Transverse colon (tissue), 4 donors: ENCODE results near the gene HPN. TPM values are rescaled to one million over a fixed set of nuclear protein-coding genes. Genes with fewer than 3 reads are reported as not detected.

Experiments
- DNase-seq: peaks from one replicate; pipeline ENCODE4 v3.0.0-alpha.2; 2019
- H3K27ac ChIP-seq, 4 donors: fragments of 200-600 bp; sonication (generic); 2 replicates each; pipeline ENCODE4 v1.5.1; 2016 to 2018; ENCODE audit warnings: inconsistent platforms in 4 of 4
- H3K27me3 ChIP-seq: fragments of 200-600 bp; sonication (generic); 2 replicates; pipeline ENCODE4 v1.5.1; 2017; ENCODE audit warnings: inconsistent platforms
- H3K36me3 ChIP-seq, 4 donors: fragments of 200-600 bp; sonication (generic); 2 replicates each; pipeline ENCODE4 v1.5.1; 2017 to 2019; ENCODE audit warnings: inconsistent platforms in 4 of 4
- H3K4me1 ChIP-seq, 4 donors: fragments of 200-600 bp; sonication (generic); 2 replicates each; pipeline ENCODE4 v1.5.1; 2017 to 2020; ENCODE audit warnings: inconsistent platforms in 4 of 4
- H3K4me3 ChIP-seq, 4 donors: fragments of 200-600 bp; sonication (generic); 1 replicate in 1 of 4; 2 replicates in 3 of 4; pipeline versions ENCODE4 v1.5.1 to v1.6.1; 2017 to 2019; ENCODE audit warnings: inconsistent platforms in 4 of 4
- H3K9me3 ChIP-seq, 2 donors: fragments of 200-600 bp; sonication (generic); 2 replicates each; pipeline ENCODE4 v1.5.1; 2017 to 2019; ENCODE audit warnings: inconsistent platforms in 2 of 2
- EP300 ChIP-seq: sonication (generic); formaldehyde crosslinking; IDR thresholded peaks from one replicate; pipeline ENCODE4 v1.6.1; 2017; ENCODE audit warnings: antibody characterized with exemption, low read depth
- POLR2A ChIP-seq: fragments of 450-650 bp; IDR thresholded peaks from one replicate; pipeline ENCODE4 v1.6.1; 2016; ENCODE audit warnings: antibody characterized with exemption, mild to moderate bottlenecking, moderate library complexity
- POLR2AphosphoS5 ChIP-seq, 3 donors: sonication (generic); formaldehyde crosslinking; IDR thresholded peaks; one replicate each; pipeline ENCODE4 v1.6.1; 2016; ENCODE audit warnings: antibody characterized with exemption in 3 of 3
- WGBS, 2 donors: methylation state at CpG; one replicate each; pipeline ENCODE4 v1.1.5; 2018; ENCODE audit warnings: low coverage in 1 of 2; 5-methylcytosine and 5-hydroxymethylcytosine counted together
- in situ Hi-C, 4 donors: fragments of 200-750 bp; cut with MboI; loops; one replicate each; pipeline versions ENCODE4 v1.15.0 to v1.15.1; 2017; ENCODE audit warnings: low sequenced_read_pairs in 3 of 4, low pct_ligation_motif_present in 1 of 4, low pct_unique_long_range_greater_than_20kb in 1 of 4
- intact Hi-C: fragments of 100-400 bp; cut with DNase I; formaldehyde crosslinking; loops from one replicate; pipeline ENCODE4 v1.15.1; 2023; ENCODE audit warnings: low total_unique reads
- total RNA-seq, 4 donors: library from RNA; depleted of rRNA; stranded (reverse); fragments of >200 nt; gene quantifications; one replicate each; pipeline ENCODE4 v1.1.0, GENCODE V29; 2016
- TF ChIP-seq, protein P1 (sequence below), 5 experiments: fragments of 200-600 bp in 3 of 5; fragments of 450-650 bp in 2 of 5; sonication (generic) in 3 of 5; IDR thresholded peaks; 1 replicate in 2 of 5; 2 replicates in 3 of 5; pipeline ENCODE4 v1.5.1; 2016 to 2017; ENCODE audit warnings: antibody characterized with exemption in 5 of 5, inconsistent platforms in 3 of 5, mild to moderate bottlenecking in 2 of 5, moderate library complexity in 1 of 5

HPN gene
- total RNA-seq, 4 donors from 2014 or later = 0.32 to 0.68 TPM; not detected in 2

DNA sequence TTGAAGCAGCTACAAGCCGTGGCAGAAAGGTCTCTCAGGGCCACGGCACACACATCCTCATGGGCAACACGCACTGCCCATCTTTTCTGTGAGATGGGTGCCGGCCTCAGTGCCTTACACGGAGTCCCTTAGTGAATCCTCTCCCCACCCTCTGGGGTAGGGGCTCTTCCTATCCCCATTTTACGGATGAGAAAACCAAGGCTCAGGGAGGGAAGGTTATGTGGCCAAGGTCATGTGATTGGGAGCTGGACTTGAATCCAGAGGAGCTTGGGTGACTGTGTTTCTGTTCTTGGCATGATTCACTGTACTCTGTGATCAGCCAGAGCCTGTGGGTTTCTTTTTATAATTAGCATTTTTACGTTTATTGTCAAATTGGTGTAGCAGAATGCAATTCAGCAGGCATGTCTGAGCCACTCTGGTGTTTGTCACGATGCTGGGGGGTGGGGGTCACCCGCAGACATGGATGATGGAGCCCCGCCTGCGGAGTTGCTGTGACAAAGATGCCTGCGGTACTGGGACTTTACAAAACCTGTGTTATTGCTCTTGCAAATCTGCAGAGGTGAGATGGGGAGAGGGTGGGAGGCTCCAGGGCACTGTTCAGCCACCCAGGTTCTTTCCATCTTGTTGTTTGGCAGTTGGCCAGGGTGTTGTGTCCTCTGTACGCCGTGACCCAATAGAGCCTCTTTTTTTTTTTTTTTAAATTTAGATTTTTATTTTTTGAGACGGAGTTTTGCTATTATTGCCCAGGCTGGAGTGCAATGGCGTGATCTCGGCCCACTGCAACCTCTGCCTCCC, 6.7 kb upstream of the HPN start:
- in situ Hi-C loops = no loop called here
- Histone ChIP-seq H3K36me3 (no peaks in the 10 kb centered on the region), H3K9me3 (no peaks in the 10 kb centered on the region), H3K27ac (no peak overlapping the region), H3K27me3 (peaks cover 32% of the 10 kb centered on the region), H3K4me3 (no peak overlapping the region), H3K4me1 (peaks cover 1 to 18% (median 9%) of the 10 kb centered on the region in 4 donors)
- WGBS, 2 donors = 86 to 91% methylated on average over 5 to 17 of the region's 17 CpGs
- intact Hi-C loops = no loop called here
- no peak for TF ChIP-seq EP300
- TF ChIP-seq, protein P1, sequence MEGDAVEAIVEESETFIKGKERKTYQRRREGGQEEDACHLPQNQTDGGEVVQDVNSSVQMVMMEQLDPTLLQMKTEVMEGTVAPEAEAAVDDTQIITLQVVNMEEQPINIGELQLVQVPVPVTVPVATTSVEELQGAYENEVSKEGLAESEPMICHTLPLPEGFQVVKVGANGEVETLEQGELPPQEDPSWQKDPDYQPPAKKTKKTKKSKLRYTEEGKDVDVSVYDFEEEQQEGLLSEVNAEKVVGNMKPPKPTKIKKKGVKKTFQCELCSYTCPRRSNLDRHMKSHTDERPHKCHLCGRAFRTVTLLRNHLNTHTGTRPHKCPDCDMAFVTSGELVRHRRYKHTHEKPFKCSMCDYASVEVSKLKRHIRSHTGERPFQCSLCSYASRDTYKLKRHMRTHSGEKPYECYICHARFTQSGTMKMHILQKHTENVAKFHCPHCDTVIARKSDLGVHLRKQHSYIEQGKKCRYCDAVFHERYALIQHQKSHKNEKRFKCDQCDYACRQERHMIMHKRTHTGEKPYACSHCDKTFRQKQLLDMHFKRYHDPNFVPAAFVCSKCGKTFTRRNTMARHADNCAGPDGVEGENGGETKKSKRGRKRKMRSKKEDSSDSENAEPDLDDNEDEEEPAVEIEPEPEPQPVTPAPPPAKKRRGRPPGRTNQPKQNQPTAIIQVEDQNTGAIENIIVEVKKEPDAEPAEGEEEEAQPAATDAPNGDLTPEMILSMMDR (IDR thresholded peaks at IDR 0.05) = no peak
- no peak for TF ChIP-seq POLR2A
- no peak for TF ChIP-seq POLR2AphosphoS5 (IDR thresholded peaks at IDR 0.05)
- no peak for DNase-seq

DNA sequence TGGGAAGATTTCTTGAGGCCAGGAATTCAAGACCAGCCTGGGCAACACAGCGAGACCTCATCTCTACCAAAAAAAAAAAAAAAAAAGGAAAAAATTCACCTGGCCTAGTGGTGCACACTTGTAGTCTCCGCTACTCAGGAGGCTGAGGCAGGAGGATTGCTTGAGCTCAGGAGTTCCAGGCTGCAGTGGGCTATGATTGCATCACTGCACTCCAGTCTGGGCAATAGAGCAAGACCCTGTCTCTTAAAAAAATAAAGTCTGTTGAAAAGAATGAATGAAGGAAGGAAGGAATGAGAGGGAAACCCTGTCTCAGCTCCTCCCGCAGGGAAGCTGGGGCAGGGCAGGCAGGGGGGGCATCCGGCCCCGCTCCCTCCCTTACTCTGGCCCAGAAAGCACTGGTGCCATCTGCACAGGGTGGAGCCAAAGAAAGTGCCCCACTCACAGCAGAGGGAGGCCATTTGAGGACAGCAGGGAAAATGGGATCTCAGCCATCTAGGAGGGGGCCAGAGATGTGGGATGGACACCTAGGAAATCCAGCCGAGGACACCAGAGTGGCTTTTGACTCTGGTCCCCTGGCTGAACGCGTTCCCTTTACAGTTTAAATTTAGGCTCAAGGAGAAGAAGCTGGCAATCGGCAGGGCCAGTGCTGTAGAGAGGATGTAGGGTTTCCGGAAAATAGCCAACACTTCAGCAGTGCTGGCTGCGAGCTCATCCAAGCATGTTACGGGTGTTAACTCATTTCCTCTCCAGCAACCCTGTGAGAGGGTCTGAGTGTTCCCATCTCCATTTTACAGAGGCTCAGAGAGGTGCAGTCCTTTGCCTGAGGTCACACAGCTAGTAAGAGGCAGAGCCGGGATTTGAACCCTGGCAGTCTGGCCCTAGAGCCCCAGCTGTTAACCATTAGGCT, 3.6 kb upstream of the HPN start:
- intact Hi-C loops (no loop called here), in situ Hi-C loops (no loop called here)
- 65% methylated on average over 6 to 13 of the region's 13 CpGs for WGBS, 2 donors
- TF ChIP-seq EP300 (no peak), POLR2AphosphoS5 (IDR thresholded peaks at IDR 0.05) (no peak), POLR2A (no peak)
- TF ChIP-seq, protein P1 (IDR thresholded peaks at IDR 0.05) = no peak
- H3K36me3 ChIP-seq = no peaks in the 10 kb centered on the region
- peaks cover 23% of the 10 kb centered on the region for H3K27me3 ChIP-seq
- H3K4me3 ChIP-seq = no peak overlapping the region
- DNase-seq = no peak
- H3K4me1 ChIP-seq = peaks cover 14 to 37% (median 23%) of the 10 kb centered on the region in 4 donors
- peak overlapping the region in 2 of 4 donors; percentile 26 to 40 for H3K27ac ChIP-seq
- H3K9me3 ChIP-seq = no peaks in the 10 kb centered on the region

DNA sequence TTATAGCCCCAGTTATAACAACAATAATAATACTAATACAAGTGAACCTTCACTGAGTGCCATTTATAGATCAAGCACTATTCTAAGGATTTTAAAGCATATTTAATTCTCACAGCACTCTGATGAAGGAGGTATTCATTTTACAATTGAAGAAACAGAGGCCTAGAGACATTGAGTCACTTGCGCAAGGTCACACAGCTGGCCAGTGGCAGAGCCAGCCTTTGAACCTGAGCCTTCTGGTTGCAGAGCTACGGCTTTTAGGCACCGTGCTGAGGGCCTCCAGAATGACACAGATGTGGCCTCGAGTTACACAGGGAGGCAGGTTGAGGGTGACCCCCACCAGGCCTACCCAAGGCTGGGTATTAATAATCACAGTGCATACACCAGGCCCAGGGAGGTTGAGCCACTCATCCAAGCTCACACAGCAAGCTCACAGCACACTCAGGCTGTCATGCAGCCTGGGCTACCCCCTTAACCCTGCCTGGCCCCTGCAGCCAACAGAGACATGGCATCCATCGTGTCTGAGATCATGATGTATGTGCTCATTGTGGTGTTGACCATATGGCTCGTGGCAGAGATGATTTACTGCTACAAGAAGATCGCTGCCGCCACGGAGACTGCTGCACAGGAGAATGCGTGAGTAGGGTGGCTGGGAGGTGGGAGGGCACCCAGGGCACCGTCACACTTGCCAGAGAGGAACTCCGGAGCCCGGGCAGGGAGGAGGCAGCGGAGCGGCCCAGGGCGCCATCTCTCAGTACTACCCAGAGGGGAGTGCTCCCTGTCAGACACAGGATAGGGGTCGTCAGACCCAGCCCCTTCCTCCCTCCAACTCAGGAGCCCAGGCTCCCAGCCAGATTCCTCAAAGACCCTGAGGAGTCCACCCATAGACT, 2.7 kb upstream of the HPN start:
- Histone ChIP-seq H3K9me3 (no peaks in the 10 kb centered on the region), H3K27me3 (peaks cover 23% of the 10 kb centered on the region), H3K4me1 (peaks cover 14 to 37% (median 23%) of the 10 kb centered on the region in 4 donors), H3K27ac (peak overlapping the region in 2 of 4 donors; percentile 26 to 52), H3K36me3 (no peaks in the 10 kb centered on the region), H3K4me3 (no peak overlapping the region)
- intact Hi-C loops = no loop called here
- TF ChIP-seq POLR2A (no peak), POLR2AphosphoS5 (IDR thresholded peaks at IDR 0.05) (no peak), EP300 (no peak)
- TF ChIP-seq, protein P1 (IDR thresholded peaks at IDR 0.05) = no peak
- in situ Hi-C loops = no loop called here
- no peak for DNase-seq
- 54% methylated on average over 17 of the region's 17 CpGs; no CpG with 5 or more reads in 1 of the 2 donors for WGBS, 2 donors
